Measurements from ENCODE around the gene NINJ1. TPM values are rescaled to one million over a fixed set of nuclear protein-coding genes. Genes with fewer than 3 reads are reported as not detected.
"Not testable (repeated sequence)": the region's sequence is repeated elsewhere in the genome, so short reads cannot be mapped to it uniquely, and the experiment has no call there.

The NINJ1 gene
- total RNA-seq, 4 donors from 2014 or later: 82.9 to 168 (median 121) TPM

- no peaks in the 10 kb centered on the region for H3K27me3 ChIP-seq
- peaks cover 26 to 27% of the 10 kb centered on the region in 2 donors for H3K36me3 ChIP-seq
- peak; percentile 97 to 98 for DNase-seq
- TF ChIP-seq CTCF (IDR thresholded peaks at IDR 0.05): peak; percentile 11 to 65 (median 56)
- TF ChIP-seq POLR2A (IDR thresholded peaks at IDR 0.05): peak in 1 of 2 donors; percentile 39
- intact Hi-C loops (cut with DNase I): loop anchor here (10.0 kb wide), 1 partner anchor 115 kb away; no protein-coding TSS in a partner anchor
- H3K9me3 ChIP-seq: no peaks in the 10 kb centered on the region
- no peak overlapping the region for H3K4me3 ChIP-seq (replicated peaks in 1 of 3)
- H3K27ac ChIP-seq: peak overlapping the region; percentile 77 to 79 (median 79)
- peaks cover 23 to 35% of the 10 kb centered on the region in 2 donors for H3K4me1 ChIP-seq
- WGBS, 2 donors: 50 to 55% methylated on average over 17 to 23 of the region's 23 CpGs
These were observed 13.9 kb downstream of the NINJ1 start for GRCh38 chr9:93119953-93120845.

- intact Hi-C loops (cut with DNase I): loop anchor here (10.0 kb wide), 1 partner anchor 115 kb away; no protein-coding TSS in a partner anchor
- WGBS, 2 donors: 57 to 64% methylated on average over 5 of the region's 5 CpGs
- TF ChIP-seq CTCF (IDR thresholded peaks at IDR 0.05) (no peak), POLR2A (IDR thresholded peaks at IDR 0.05) (no peak)
- no peak for DNase-seq
- H3K4me1 ChIP-seq: peaks cover 23 to 32% of the 10 kb centered on the region in 2 donors
- no peaks in the 10 kb centered on the region for H3K9me3 ChIP-seq
- no peak overlapping the region for H3K4me3 ChIP-seq (replicated peaks in 1 of 3)
- H3K36me3 ChIP-seq: peaks cover 23 to 25% of the 10 kb centered on the region in 2 donors
- H3K27me3 ChIP-seq: no peaks in the 10 kb centered on the region
- H3K27ac ChIP-seq: peak overlapping the region; percentile 77 to 79 (median 79)
These were observed 14.4 kb downstream of the NINJ1 start for GRCh38 chr9:93119703-93119952.

DNA sequence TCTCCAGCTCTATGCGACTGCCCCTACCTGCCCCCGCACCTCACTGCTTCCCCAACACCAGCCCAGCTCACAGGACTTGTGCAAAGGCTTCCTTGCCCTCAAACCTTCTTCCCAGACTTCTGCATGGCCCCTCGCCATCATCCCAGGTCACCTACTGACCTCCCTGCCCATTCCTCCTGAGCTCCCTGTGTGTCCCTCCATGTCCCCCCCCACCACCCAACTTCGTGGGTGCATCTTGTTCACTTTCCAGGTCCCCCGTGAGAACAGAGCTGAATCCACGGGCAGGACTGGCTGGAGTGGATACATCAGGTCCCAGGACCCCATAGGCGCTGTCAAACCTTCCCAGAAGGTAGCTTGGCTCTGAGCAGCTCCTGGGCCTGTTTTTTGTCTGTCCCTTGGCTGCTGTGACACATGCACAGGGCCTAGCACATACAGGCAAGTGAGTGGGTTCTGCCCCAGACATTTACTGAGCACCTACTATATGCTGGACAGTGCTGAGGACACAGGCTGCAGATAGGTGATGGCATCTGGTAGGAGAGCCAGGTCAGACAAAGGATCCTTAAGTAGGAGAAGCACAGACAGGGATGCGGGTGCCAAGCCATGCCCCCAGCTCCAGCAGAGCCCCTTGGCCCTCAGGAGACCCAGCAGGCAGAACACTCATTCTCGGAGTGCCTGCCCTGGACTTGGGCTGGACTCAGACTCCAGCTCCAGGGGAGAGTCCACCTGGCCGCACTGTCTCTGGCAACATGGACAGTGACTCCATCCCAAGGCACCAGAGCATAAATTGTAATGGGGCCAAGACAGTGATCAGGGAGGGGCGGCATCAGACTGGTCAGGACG is 15.0 kb downstream of the NINJ1 start:
- Histone ChIP-seq H3K27me3 (no peaks in the 10 kb centered on the region), H3K27ac (peak overlapping the region; percentile 77 to 79 (median 79)), H3K36me3 (peaks cover 17 to 19% of the 10 kb centered on the region in 2 donors), H3K9me3 (no peaks in the 10 kb centered on the region), H3K4me3 (replicated peaks in 1 of 3) (no peak overlapping the region), H3K4me1 (peaks cover 23 to 32% of the 10 kb centered on the region in 2 donors)
- WGBS, 2 donors: 90 to 91% methylated on average over 11 of the region's 12 CpGs
- TF ChIP-seq POLR2A (IDR thresholded peaks at IDR 0.05) (no peak), CTCF (IDR thresholded peaks at IDR 0.05) (no peak)
- intact Hi-C loops (cut with DNase I): loop anchor here (10.0 kb wide), 1 partner anchor 114 kb away; no protein-coding TSS in a partner anchor
- DNase-seq: peak in 1 of 2 donors; percentile 2

DNA sequence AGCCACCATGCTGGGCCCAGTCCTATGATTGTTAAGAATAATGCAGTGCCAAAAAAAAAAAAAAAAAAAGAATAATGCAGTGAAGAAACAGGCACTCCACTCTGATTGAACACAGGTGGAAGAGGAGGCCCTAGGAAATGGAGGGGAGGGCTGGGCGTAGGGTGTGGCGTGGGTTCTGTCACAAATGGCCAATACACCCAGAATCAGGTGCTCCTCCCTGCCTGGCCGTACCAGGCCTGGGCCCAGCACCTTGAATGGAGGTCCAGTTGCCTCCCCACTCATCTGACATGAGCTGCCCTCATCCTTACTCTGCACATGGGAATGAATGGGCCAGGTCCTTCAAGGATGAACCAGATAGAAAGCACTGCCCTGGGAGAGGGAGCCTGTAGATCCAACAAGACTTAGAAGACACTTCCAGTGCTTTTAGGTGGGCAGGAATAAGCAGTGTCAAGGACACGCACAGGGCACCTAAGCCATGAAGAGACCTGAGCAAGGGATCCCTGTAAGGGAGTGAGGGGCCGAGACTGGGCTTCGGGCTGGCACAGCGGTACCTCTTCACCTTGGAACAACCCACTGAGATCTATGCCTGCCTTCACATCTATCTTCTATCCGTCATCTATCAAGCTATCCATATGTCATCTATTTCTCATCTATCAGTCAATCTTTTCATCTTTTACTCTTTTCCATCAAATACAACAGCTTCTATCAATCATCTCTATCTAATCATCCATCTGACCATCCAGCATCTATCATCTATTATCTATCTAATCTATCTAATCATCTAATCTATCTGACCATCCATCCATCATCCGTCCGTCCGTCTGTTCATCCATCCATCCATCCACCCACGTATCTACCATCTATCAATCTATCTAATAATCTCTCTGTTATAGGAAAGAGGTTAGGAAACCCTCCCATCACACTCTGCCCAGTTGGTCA is 15.9 kb downstream of the NINJ1 start:
- peaks cover 20 to 32% of the 10 kb centered on the region in 2 donors for H3K4me1 ChIP-seq
- no peak overlapping the region for H3K4me3 ChIP-seq (replicated peaks in 1 of 3)
- WGBS, 2 donors: 96 to 97% methylated on average over 12 of the region's 12 CpGs
- peak in 1 of 2 donors; percentile 2 for DNase-seq
- H3K36me3 ChIP-seq: peaks cover 9 to 16% of the 10 kb centered on the region in 2 donors
- H3K27ac ChIP-seq: no peak overlapping the region
- H3K9me3 ChIP-seq: no peaks in the 10 kb centered on the region
- no peaks in the 10 kb centered on the region for H3K27me3 ChIP-seq
- TF ChIP-seq POLR2A (IDR thresholded peaks at IDR 0.05) (no peak), CTCF (IDR thresholded peaks at IDR 0.05) (no peak)
- intact Hi-C loops (cut with DNase I): loop anchor here (10.0 kb wide), 1 partner anchor 113 kb away; no protein-coding TSS in a partner anchor

- not testable (repeated sequence) for H3K27ac ChIP-seq; H3K27me3 ChIP-seq; H3K9me3 ChIP-seq; H3K4me3 ChIP-seq (replicated peaks in 1 of 3)
- Histone ChIP-seq H3K4me1 (peaks cover 20 to 32% of the 10 kb centered on the region in 2 donors), H3K36me3 (peaks cover 9 to 10% of the 10 kb centered on the region in 2 donors)
- 87 to 88% methylated on average over 9 of the region's 9 CpGs for WGBS, 2 donors
- intact Hi-C loops (cut with DNase I): loop anchor here (10.0 kb wide), 1 partner anchor 113 kb away; no protein-coding TSS in a partner anchor
- peak in 1 of 2 donors; percentile 1 for DNase-seq
These were observed 16.5 kb downstream of the NINJ1 start for GRCh38 chr9:93117521-93117920.
